GOT3 (cell line): ENCODE data around the gene SLC36A2.

ENCODE experiments used
- DNase-seq: peaks from one replicate; lab custom pipeline; 2025; ENCODE audit warnings: mixed read lengths; lab: John Stamatoyannopoulos, UW

Gene SLC36A2

GRCh38 chr5:151283120-151283825, 64.1 kb downstream of the SLC36A2 start:
- DNase-seq, result no peak

GRCh38 chr5:151281001-151281639, 66.2 kb downstream of the SLC36A2 start:
- DNase-seq, result no peak

GRCh38 chr5:151280443-151280842, 66.9 kb downstream of the SLC36A2 start:
- DNase-seq, result no peak

- no peak for DNase-seq
These were observed 68.5 kb downstream of the SLC36A2 start for GRCh38 chr5:151278845-151279244.

- DNase-seq, result no peak
These were observed 71.6 kb downstream of the SLC36A2 start for GRCh38 chr5:151275803-151276202.

GRCh38 chr5:151274666-151275065, 72.7 kb downstream of the SLC36A2 start:
- DNase-seq, result no peak

GRCh38 chr5:151271336-151271735, 76.0 kb downstream of the SLC36A2 start:
- DNase-seq, result no peak

GRCh38 chr5:151270599-151270998, 76.8 kb downstream of the SLC36A2 start:
- DNase-seq, result no peak

GRCh38 chr5:151267491-151268260, 79.7 kb downstream of the SLC36A2 start:
- no peak for DNase-seq
